Measurements from ENCODE around the gene SUPT3H. TPM values are rescaled to one million over a fixed set of nuclear protein-coding genes. Genes with fewer than 3 reads are reported as not detected.

SUPT3H gene
- total and polyA plus RNA-seq, 2 of the 13 experiments (the other 11 are each of a cell fraction or from before 2014, with no cell fraction given), result 11.9 to 36.1 TPM

- TF ChIP-seq THAP9 (CRISPR knock-in tag; IDR thresholded peaks at IDR 0.05; ENCODE audit: borderline replicate concordance) (no peak), ZNF572 (CRISPR knock-in tag; IDR thresholded peaks at IDR 0.05) (no peak), SSRP1 (CRISPR knock-in tag; IDR thresholded peaks at IDR 0.05) (no peak), ZBED4 (CRISPR knock-in tag; IDR thresholded peaks at IDR 0.05; ENCODE audit: borderline replicate concordance) (no peak), RERE (CRISPR knock-in tag; IDR thresholded peaks at IDR 0.05; ENCODE audit: low read depth) (no peak), SP4 (CRISPR knock-in tag; IDR thresholded peaks at IDR 0.05) (no peak), GATAD2A (CRISPR knock-in tag; IDR thresholded peaks at IDR 0.05) (peak; percentile 86), SNAPC2 (CRISPR knock-in tag; IDR thresholded peaks at IDR 0.05) (no peak), JUN (CRISPR knock-in tag; IDR thresholded peaks at IDR 0.05) (no peak), REXO4 (CRISPR knock-in tag; IDR thresholded peaks at IDR 0.05; ENCODE audit: borderline replicate concordance) (no peak), LBX2 (CRISPR knock-in tag; IDR thresholded peaks at IDR 0.05; ENCODE audit: borderline replicate concordance) (no peak), ZFP91 (CRISPR knock-in tag; IDR thresholded peaks at IDR 0.05; ENCODE audit: borderline replicate concordance) (no peak), EEA1 (CRISPR knock-in tag; IDR thresholded peaks at IDR 0.05; ENCODE audit: borderline replicate concordance) (no peak), ARNTL (CRISPR knock-in tag; IDR thresholded peaks at IDR 0.05) (no peak), TARDBP (CRISPR knock-in tag; IDR thresholded peaks at IDR 0.05) (0 out of 2 replicates have a peak, but pooled peaks have one; percentile 26), ZZZ3 (CRISPR knock-in tag; IDR thresholded peaks at IDR 0.05; ENCODE audit: borderline replicate concordance) (no peak)
These were observed 112.5 kb downstream of the SUPT3H start (continued) for GRCh38 chr6:45265246-45265645.

Measured in HepG2 (cell line).